ENCODE results near the gene CAPN9. TPM values are rescaled to one million over a fixed set of nuclear protein-coding genes. Genes with fewer than 3 reads are reported as not detected.

Gene CAPN9
- total and polyA plus RNA-seq, 4 donors, result not detected

DNA sequence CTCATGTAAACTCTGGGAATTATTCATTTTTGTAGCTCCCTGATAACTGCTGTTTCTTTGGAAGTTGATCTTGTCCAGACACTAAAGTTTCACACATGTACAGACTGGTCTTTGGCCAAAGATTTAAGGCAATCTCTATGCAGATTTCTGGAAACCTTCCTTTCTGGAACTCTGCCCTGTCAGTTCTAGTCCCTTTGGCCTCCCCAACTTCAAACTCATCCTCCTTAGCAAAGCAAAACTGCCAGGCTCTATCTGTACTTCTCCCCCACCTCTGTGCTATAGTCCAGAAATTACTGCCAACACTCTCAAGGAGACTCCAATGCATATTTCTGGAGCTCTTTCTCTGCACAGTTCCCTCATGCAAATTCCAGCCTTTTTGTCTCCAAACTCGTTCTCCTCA is 84.6 kb downstream of the CAPN9 start:
- Histone ChIP-seq H3K27me3 (ENCODE audit: control insufficient read depth in 4 of 4, insufficient read depth in 4 of 4, low read length in 3 of 4) (no peaks in the 10 kb centered on the region), H3K4me3 (ENCODE audit: low read depth in 1 of 3, low read length in 3 of 3) (no peak overlapping the region), H3K9me3 (ENCODE audit: control insufficient read depth in 4 of 4, low read length in 3 of 4) (no peaks in the 10 kb centered on the region), H3K27ac (ENCODE audit: low read depth in 1 of 2, low read length in 2 of 2) (no peak overlapping the region), H3K4me1 (ENCODE audit: control insufficient read depth in 4 of 4, insufficient read depth in 4 of 4, low read length in 3 of 4) (no peaks in the 10 kb centered on the region), H3K9ac (ENCODE audit: low read depth in 1 of 2, low read length in 2 of 2) (no peak overlapping the region), H3K36me3 (ENCODE audit: control insufficient read depth in 4 of 4, insufficient read depth in 3 of 4, low read depth in 1 of 4, low read length in 3 of 4) (no peaks in the 10 kb centered on the region)
- TF ChIP-seq NR2F2 (IDR thresholded peaks at IDR 0.05), result peak; percentile 65
- no peak for TF ChIP-seq SP1 (IDR thresholded peaks at IDR 0.05)
- no peak for DNase-seq (ENCODE audit: low spot score)
- 78% methylated on average over 1 of the region's 1 CpG for WGBS

- 84% methylated on average over 1 of the region's 1 CpG for WGBS
- DNase-seq (ENCODE audit: low spot score), result no peak
- no peaks in the 10 kb centered on the region for H3K4me1 ChIP-seq (ENCODE audit: control insufficient read depth in 4 of 4, insufficient read depth in 4 of 4, low read length in 3 of 4)
- H3K36me3 ChIP-seq (ENCODE audit: control insufficient read depth in 4 of 4, insufficient read depth in 3 of 4, low read depth in 1 of 4, low read length in 3 of 4), result no peaks in the 10 kb centered on the region
- no peak overlapping the region for H3K9ac ChIP-seq (ENCODE audit: low read depth in 1 of 2, low read length in 2 of 2)
- H3K4me3 ChIP-seq (ENCODE audit: low read depth in 1 of 3, low read length in 3 of 3), result no peak overlapping the region
- no peak for TF ChIP-seq RAD21 (IDR thresholded peaks at IDR 0.05)
- no peak for TF ChIP-seq NR2F2 (IDR thresholded peaks at IDR 0.05)
- TF ChIP-seq FOXA1 (IDR thresholded peaks at IDR 0.05), result no peak
- no peak for TF ChIP-seq GABPA (IDR thresholded peaks at IDR 0.05 in 1 of 2, conservative IDR thresholded peaks at IDR 0.05 in 1 of 2)
- no peak for TF ChIP-seq CTCF (IDR thresholded peaks at IDR 0.05; ENCODE audit: low read depth, low read length, missing input control)
- TF ChIP-seq EGR1 (IDR thresholded peaks at IDR 0.05; ENCODE audit: low read depth in 2 of 2), result no peak
- TF ChIP-seq HNF4G (IDR thresholded peaks at IDR 0.05), result no peak
- no peak for TF ChIP-seq ZBTB33 (IDR thresholded peaks at IDR 0.05)
- no peak for TF ChIP-seq SP1 (IDR thresholded peaks at IDR 0.05)
- TF ChIP-seq FOXA2 (IDR thresholded peaks at IDR 0.05), result no peak
- TF ChIP-seq JUND (IDR thresholded peaks at IDR 0.05), result no peak
- no peak for TF ChIP-seq REST (IDR thresholded peaks at IDR 0.05)
- no peak for TF ChIP-seq YY1 (IDR thresholded peaks at IDR 0.05)
- TF ChIP-seq ATF3 (IDR thresholded peaks at IDR 0.05), result no peak
- H3K27me3 ChIP-seq (ENCODE audit: control insufficient read depth in 4 of 4, insufficient read depth in 4 of 4, low read length in 3 of 4), result no peaks in the 10 kb centered on the region
- H3K27ac ChIP-seq (ENCODE audit: low read depth in 1 of 2, low read length in 2 of 2), result no peak overlapping the region
- no peaks in the 10 kb centered on the region for H3K9me3 ChIP-seq (ENCODE audit: control insufficient read depth in 4 of 4, low read length in 3 of 4)
These were observed 85.3 kb downstream of the CAPN9 start for GRCh38 chr1:230832476-230832875.

All from liver (tissue), 9 donors.